Spinal cord (tissue), 10 donors: Measurements from ENCODE around the gene PFN4. TPM values are rescaled to one million over a fixed set of nuclear protein-coding genes. Genes with fewer than 3 reads are reported as not detected.
A peak's percentile ranks its signal among the peaks of the same experiment; 100 is the strongest.
"Not testable (repeated sequence)": the region's sequence is repeated elsewhere in the genome, so short reads cannot be mapped to it uniquely, and the experiment has no call there.

Source experiments
- DNase-seq, 6 donors: peaks; one replicate each; pipeline versions ENCODE4 v3.0.0 to v3.0.0-alpha.2; 2013 to 2015; ENCODE audit warnings: low spot score in 6 of 6, low read depth in 4 of 6
- H3K27ac ChIP-seq: one replicate; pipeline ENCODE4 v1.5.1; 2013; ENCODE audit warnings: low read depth, low read length, control low read depth
- H3K27me3 ChIP-seq: one replicate; pipeline ENCODE4 v1.6.1; 2013; ENCODE audit warnings: low read length; ENCODE audit not compliant: control insufficient read depth, insufficient read depth
- H3K36me3 ChIP-seq: one replicate; pipeline ENCODE4 v1.6.1; 2013; ENCODE audit warnings: low read length; ENCODE audit not compliant: control insufficient read depth, insufficient read depth
- H3K4me1 ChIP-seq: one replicate; pipeline ENCODE4 v1.6.1; 2013; ENCODE audit warnings: low read length; ENCODE audit not compliant: control insufficient read depth, insufficient read depth
- H3K4me3 ChIP-seq: one replicate; pipeline ENCODE4 v1.5.1; 2013; ENCODE audit warnings: low read depth, low read length, control low read depth
- H3K9me3 ChIP-seq: one replicate; pipeline ENCODE4 v1.6.1; 2013; ENCODE audit warnings: low read length; ENCODE audit not compliant: control insufficient read depth, insufficient read depth
- WGBS: methylation state at CpG from one replicate; pipeline ENCODE4 v1.1.5; 2013; ENCODE audit warnings: missing lambda C conversion rate; ENCODE audit not compliant: insufficient coverage; 5-methylcytosine and 5-hydroxymethylcytosine counted together
- polyA plus RNA-seq, 2 donors: library from polyadenylated mRNA; unstranded; fragments of 120-200 nt; gene quantifications; one replicate each; pipeline ENCODE4 v1.2.1, GENCODE V29; 2013; ENCODE audit not compliant: insufficient read length in 2 of 2
- total RNA-seq, 2 donors: library from RNA; depleted of rRNA in 1 of 2; stranded (reverse); fragments of 120-200 nt in 1 of 2; fragments of >200 nt in 1 of 2; gene quantifications; one replicate each; pipeline versions ENCODE4 v1.2.3 to v1.2.4, GENCODE V29; 2013 to 2014
- donor health status: healthy.

PFN4 gene
- total and polyA plus RNA-seq, 4 donors = 1.5 to 4.5 (median 2.9) TPM

GRCh38 chr2:24121066-24121465, 2.1 kb downstream of the PFN4 start:
- H3K4me1 ChIP-seq = peaks cover 23% of the 10 kb centered on the region
- H3K36me3 ChIP-seq = peaks cover 3% of the 10 kb centered on the region
- H3K9me3 ChIP-seq = no peaks in the 10 kb centered on the region
- 74% methylated on average over 3 of the region's 5 CpGs for WGBS
- no peak overlapping the region for H3K4me3 ChIP-seq
- no peaks in the 10 kb centered on the region for H3K27me3 ChIP-seq
- H3K27ac ChIP-seq = no peak overlapping the region
- DNase-seq = peak in 1 of 6 donors; percentile 9

GRCh38 chr2:24117902-24118301, 5.2 kb downstream of the PFN4 start:
- H3K4me3 ChIP-seq = no peak overlapping the region
- H3K9me3 ChIP-seq = no peaks in the 10 kb centered on the region
- no peak for DNase-seq
- H3K36me3 ChIP-seq = peaks cover 3% of the 10 kb centered on the region
- H3K27me3 ChIP-seq = no peaks in the 10 kb centered on the region
- H3K27ac ChIP-seq = no peak overlapping the region
- H3K4me1 ChIP-seq = peaks cover 10% of the 10 kb centered on the region
- WGBS = no CpG with 5 or more reads among the region's 1 CpG

GRCh38 chr2:24115057-24115456, 8.1 kb downstream of the PFN4 start:
- H3K27me3 ChIP-seq = no peaks in the 10 kb centered on the region
- H3K36me3 ChIP-seq = peaks cover 3% of the 10 kb centered on the region
- WGBS = no CpG with 5 or more reads among the region's 2 CpGs
- no peak for DNase-seq
- no peaks in the 10 kb centered on the region for H3K4me1 ChIP-seq
- no peaks in the 10 kb centered on the region for H3K9me3 ChIP-seq
- H3K4me3 ChIP-seq = no peak overlapping the region
- no peak overlapping the region for H3K27ac ChIP-seq

- DNase-seq = peak in 1 of 6 donors; percentile 6
- H3K9me3 ChIP-seq = peaks cover 2% of the 10 kb centered on the region
- H3K27ac ChIP-seq = no peak overlapping the region
- H3K36me3 ChIP-seq = peaks cover 1% of the 10 kb centered on the region
- no peaks in the 10 kb centered on the region for H3K27me3 ChIP-seq
- WGBS = no CpG with 5 or more reads among the region's 2 CpGs
- H3K4me3 ChIP-seq = no peak overlapping the region
- no peaks in the 10 kb centered on the region for H3K4me1 ChIP-seq
These were observed 11.7 kb downstream of the PFN4 start for GRCh38 chr2:24111407-24111901.

- peaks cover 2% of the 10 kb centered on the region for H3K9me3 ChIP-seq
- DNase-seq = no peak
- no peaks in the 10 kb centered on the region for H3K36me3 ChIP-seq
- no peak overlapping the region for H3K27ac ChIP-seq
- WGBS = 90% methylated on average over 4 of the region's 7 CpGs
- no peaks in the 10 kb centered on the region for H3K27me3 ChIP-seq
- no peaks in the 10 kb centered on the region for H3K4me1 ChIP-seq
- H3K4me3 ChIP-seq = no peak overlapping the region
These were observed 12.4 kb downstream of the PFN4 start for GRCh38 chr2:24110660-24111303.

GRCh38 chr2:24109431-24109830, 13.7 kb downstream of the PFN4 start:
- H3K27me3 ChIP-seq, DNase-seq, H3K36me3 ChIP-seq, H3K9me3 ChIP-seq, H3K4me1 ChIP-seq, H3K4me3 ChIP-seq, H3K27ac ChIP-seq: not testable (repeated sequence)
- WGBS = no CpG with 5 or more reads among the region's 1 CpG

- WGBS = no CpG with 5 or more reads among the region's 1 CpG
- no peaks in the 10 kb centered on the region for H3K4me1 ChIP-seq
These were observed 15.8 kb downstream of the PFN4 start for GRCh38 chr2:24107336-24107735.

GRCh38 chr2:24106786-24107185, 16.3 kb downstream of the PFN4 start:
- peaks cover 2% of the 10 kb centered on the region for H3K9me3 ChIP-seq
- H3K36me3 ChIP-seq = peaks cover 12% of the 10 kb centered on the region
- H3K4me3 ChIP-seq = no peak overlapping the region
- no peaks in the 10 kb centered on the region for H3K4me1 ChIP-seq
- no peaks in the 10 kb centered on the region for H3K27me3 ChIP-seq
- no peak overlapping the region for H3K27ac ChIP-seq
- DNase-seq = no peak

More at GRCh38 chr2:24107336-24107735, 15.8 kb downstream of the PFN4 start:
- Histone ChIP-seq H3K27me3 (no peaks in the 10 kb centered on the region), H3K36me3 (peaks cover 12% of the 10 kb centered on the region), H3K9me3 (peaks cover 2% of the 10 kb centered on the region), H3K4me3 (no peak overlapping the region), H3K27ac (no peak overlapping the region)
- DNase-seq = no peak

GRCh38 chr2:24105816-24106215, 17.3 kb downstream of the PFN4 start:
- no peak for DNase-seq
- H3K4me3 ChIP-seq = no peak overlapping the region
- no peaks in the 10 kb centered on the region for H3K27me3 ChIP-seq
- H3K27ac ChIP-seq = no peak overlapping the region
- H3K4me1 ChIP-seq = no peaks in the 10 kb centered on the region
- 100% methylated on average over 1 of the region's 2 CpGs for WGBS
- H3K36me3 ChIP-seq = peaks cover 15% of the 10 kb centered on the region
- H3K9me3 ChIP-seq = peaks cover 2% of the 10 kb centered on the region

- no peaks in the 10 kb centered on the region for H3K4me1 ChIP-seq
- peaks cover 15% of the 10 kb centered on the region for H3K36me3 ChIP-seq
- H3K27me3 ChIP-seq = no peaks in the 10 kb centered on the region
- peaks cover 2% of the 10 kb centered on the region for H3K9me3 ChIP-seq
- no peak overlapping the region for H3K27ac ChIP-seq
- WGBS = 93% methylated on average over 4 of the region's 4 CpGs
- DNase-seq = no peak
- no peak overlapping the region for H3K4me3 ChIP-seq
These were observed 18.2 kb downstream of the PFN4 start for GRCh38 chr2:24104906-24105305.
